Measurements from ENCODE around the gene ADTRP. TPM values are rescaled to one million over a fixed set of nuclear protein-coding genes. Genes with fewer than 3 reads are reported as not detected.

The ADTRP gene
- total and polyA plus RNA-seq, 12 donors, result 0.20 to 1.1 (median 0.35) TPM; not detected in 5

DNA sequence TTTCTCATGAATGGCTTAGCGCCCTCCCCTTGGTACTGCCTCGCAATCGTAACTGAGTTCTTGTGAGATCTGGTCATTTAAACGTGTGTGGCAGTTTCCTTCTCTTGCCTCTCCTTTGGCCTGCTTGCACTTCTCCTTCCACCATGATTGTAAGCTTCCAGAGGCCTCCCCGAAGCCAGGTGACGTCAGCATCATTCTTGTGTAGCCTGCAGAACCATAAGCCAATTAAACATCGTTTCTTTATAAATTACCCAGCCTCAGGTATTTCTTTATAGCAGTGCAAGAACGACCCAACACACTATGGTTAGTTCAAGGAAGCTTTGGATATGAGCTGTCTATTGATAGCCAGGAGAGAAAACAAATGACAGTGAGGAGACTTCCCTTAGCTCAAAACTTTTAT lies 29.5 kb upstream of the ADTRP start:
- Histone ChIP-seq H3K4me1 (replicated peaks in 1 of 2) (peaks cover 0 to 17% of the 10 kb centered on the region in 2 donors), H3K9me3 (replicated peaks in 1 of 3) (no peaks in the 10 kb centered on the region), H3K27ac (no peak overlapping the region), H3K36me3 (replicated peaks in 1 of 2) (no peaks in the 10 kb centered on the region), H3K4me3 (no peak overlapping the region), H3K27me3 (no peaks in the 10 kb centered on the region)
- 87 to 93% (median 92%) methylated on average over 8 of the region's 8 CpGs for WGBS, 4 donors
- intact Hi-C loops (cut with DNase I), result no loop called here
- no peak for TF ChIP-seq POLR2A (IDR thresholded peaks at IDR 0.05)
- TF ChIP-seq, protein P1, sequence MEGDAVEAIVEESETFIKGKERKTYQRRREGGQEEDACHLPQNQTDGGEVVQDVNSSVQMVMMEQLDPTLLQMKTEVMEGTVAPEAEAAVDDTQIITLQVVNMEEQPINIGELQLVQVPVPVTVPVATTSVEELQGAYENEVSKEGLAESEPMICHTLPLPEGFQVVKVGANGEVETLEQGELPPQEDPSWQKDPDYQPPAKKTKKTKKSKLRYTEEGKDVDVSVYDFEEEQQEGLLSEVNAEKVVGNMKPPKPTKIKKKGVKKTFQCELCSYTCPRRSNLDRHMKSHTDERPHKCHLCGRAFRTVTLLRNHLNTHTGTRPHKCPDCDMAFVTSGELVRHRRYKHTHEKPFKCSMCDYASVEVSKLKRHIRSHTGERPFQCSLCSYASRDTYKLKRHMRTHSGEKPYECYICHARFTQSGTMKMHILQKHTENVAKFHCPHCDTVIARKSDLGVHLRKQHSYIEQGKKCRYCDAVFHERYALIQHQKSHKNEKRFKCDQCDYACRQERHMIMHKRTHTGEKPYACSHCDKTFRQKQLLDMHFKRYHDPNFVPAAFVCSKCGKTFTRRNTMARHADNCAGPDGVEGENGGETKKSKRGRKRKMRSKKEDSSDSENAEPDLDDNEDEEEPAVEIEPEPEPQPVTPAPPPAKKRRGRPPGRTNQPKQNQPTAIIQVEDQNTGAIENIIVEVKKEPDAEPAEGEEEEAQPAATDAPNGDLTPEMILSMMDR (IDR thresholded peaks at IDR 0.05), result no peak
- no peak for DNase-seq

DNA sequence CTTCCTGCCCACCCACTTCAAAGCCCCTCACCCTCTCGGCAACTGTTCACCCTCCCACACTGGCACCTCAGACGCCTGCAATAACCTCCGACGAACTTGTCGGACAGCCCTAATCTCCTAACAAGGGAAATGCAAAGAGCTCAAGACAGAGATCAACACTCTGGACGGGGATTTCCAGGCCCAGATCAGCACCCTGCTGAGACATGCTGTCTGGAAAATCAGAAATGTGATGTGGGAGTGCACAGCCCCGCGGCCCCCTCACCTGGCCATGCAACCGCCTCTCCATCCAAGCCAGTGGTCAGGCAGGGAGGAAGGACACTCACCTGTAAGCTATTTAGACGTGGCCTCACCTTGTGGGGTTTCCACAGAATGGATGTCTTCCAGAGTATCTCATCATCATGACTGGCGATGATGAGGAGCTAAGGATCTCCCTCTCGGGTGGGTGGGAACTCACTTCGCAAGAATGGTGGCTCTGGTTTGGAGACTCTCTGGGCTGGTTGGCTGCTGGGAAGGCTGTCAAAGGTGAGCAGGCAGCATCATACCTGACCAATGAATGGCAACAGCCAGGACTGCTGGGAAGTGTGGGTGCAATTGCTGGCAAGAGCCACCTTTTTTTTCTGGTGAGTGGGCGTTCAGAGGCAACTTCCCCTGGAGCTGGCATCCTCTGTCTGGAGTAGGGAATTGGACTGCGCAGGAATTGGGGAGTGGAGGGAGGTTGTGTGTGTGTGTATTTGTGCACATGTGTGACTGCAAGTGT lies 28.1 kb upstream of the ADTRP start:
- Histone ChIP-seq H3K27ac (no peak overlapping the region), H3K4me1 (replicated peaks in 1 of 2) (peaks cover 0 to 17% of the 10 kb centered on the region in 2 donors), H3K4me3 (no peak overlapping the region), H3K36me3 (replicated peaks in 1 of 2) (no peaks in the 10 kb centered on the region), H3K27me3 (no peaks in the 10 kb centered on the region), H3K9me3 (replicated peaks in 1 of 3) (no peaks in the 10 kb centered on the region)
- WGBS, 4 donors, result 78 to 90% (median 88%) methylated on average over 12 to 15 of the region's 15 CpGs
- no peak for DNase-seq
- TF ChIP-seq, protein P1 (IDR thresholded peaks at IDR 0.05), result no peak
- no peak for TF ChIP-seq POLR2A (IDR thresholded peaks at IDR 0.05)
- intact Hi-C loops (cut with DNase I), result no loop called here

DNA sequence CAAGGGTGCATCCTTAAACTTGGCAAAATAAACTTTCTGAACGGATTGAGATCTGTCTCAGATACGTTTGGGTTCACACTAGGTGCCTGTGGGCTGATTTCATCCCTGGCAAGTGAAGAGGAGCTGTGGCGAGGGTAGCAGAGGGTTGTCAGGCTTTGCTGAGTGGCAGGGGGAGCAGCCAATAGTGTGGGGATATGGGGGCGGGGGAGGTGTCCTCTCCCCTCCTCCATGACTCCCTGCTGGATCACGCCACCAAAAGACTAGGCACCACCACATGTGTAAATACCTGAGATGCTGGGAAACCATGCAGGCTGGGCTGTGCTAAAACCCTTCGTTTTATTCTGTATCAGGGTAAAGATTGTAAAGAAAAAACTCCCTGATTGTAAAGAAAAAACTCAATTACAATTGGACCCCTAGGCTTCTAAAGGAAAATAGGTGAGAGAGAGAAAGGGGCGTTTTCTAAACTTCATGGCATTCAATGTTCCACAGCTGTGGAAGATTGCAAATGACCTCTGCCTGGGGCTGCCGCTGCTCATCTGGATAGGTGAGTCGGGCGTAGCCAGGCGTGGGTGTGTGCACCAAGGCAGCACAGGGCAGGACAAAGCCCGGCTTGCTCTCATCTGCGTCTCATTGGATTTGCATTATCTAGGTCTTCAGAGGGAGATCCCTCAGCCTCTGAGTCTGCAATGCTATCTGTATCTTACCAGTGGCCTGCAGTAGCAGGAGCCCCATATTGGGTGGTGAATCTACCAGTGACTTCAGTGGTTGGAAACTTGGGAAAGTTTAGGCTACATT lies 26.9 kb upstream of the ADTRP start:
- no peaks in the 10 kb centered on the region for H3K9me3 ChIP-seq (replicated peaks in 1 of 3)
- H3K4me1 ChIP-seq (replicated peaks in 1 of 2), result peaks cover 0 to 16% of the 10 kb centered on the region in 2 donors
- TF ChIP-seq POLR2A (IDR thresholded peaks at IDR 0.05), result no peak
- TF ChIP-seq, protein P1 (IDR thresholded peaks at IDR 0.05), result no peak
- H3K36me3 ChIP-seq (replicated peaks in 1 of 2), result no peaks in the 10 kb centered on the region
- intact Hi-C loops (cut with DNase I), result no loop called here
- DNase-seq, result no peak
- H3K27ac ChIP-seq, result no peak overlapping the region
- H3K4me3 ChIP-seq, result no peak overlapping the region
- 86 to 90% (median 88%) methylated on average over 11 to 13 of the region's 13 CpGs for WGBS, 4 donors
- H3K27me3 ChIP-seq, result no peaks in the 10 kb centered on the region

DNA sequence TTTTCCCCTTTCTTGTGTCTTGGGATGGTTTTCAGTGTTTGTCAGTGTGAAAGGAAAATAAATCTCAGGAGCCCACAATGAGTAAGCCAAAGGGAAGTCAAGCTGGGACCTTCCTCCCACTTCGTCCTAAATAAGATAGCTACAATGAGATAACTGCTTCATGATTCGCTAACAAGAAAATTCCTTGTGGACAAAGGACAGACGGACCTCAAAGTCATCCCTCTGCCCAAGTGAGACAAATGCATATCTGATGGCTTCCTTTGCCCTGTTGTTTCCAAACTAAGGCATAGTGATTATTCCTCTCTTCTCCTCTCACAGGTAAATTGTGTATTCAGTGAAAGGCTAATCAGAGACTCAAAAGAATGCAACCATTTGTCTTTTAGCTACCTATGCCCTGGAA lies 26.1 kb upstream of the ADTRP start:
- intact Hi-C loops (cut with DNase I), result no loop called here

More for the DNA sequence above, 26.1 kb upstream of the ADTRP start:
- TF ChIP-seq, protein P1 (IDR thresholded peaks at IDR 0.05), result no peak
- no peak for TF ChIP-seq POLR2A (IDR thresholded peaks at IDR 0.05)
- Histone ChIP-seq H3K4me3 (no peak overlapping the region), H3K27me3 (no peaks in the 10 kb centered on the region), H3K27ac (no peak overlapping the region), H3K4me1 (replicated peaks in 1 of 2) (peaks cover 0 to 8% of the 10 kb centered on the region in 2 donors), H3K9me3 (replicated peaks in 1 of 3) (no peaks in the 10 kb centered on the region), H3K36me3 (replicated peaks in 1 of 2) (no peaks in the 10 kb centered on the region)
- WGBS, 4 donors, result 57 to 81% (median 66%) methylated on average over 3 of the region's 3 CpGs
- no peak for DNase-seq
